GM18868 (cell line): ENCODE results near the gene KMT5C.

Experiments
- ATAC-seq: cut with Tn5 transposase; IDR thresholded peaks from one replicate; pipeline ENCODE4 v1.9.1; 2021; ENCODE audit warnings: mild to moderate bottlenecking, moderate library complexity; ENCODE audit not compliant: unreplicated experiment

The KMT5C gene

DNA sequence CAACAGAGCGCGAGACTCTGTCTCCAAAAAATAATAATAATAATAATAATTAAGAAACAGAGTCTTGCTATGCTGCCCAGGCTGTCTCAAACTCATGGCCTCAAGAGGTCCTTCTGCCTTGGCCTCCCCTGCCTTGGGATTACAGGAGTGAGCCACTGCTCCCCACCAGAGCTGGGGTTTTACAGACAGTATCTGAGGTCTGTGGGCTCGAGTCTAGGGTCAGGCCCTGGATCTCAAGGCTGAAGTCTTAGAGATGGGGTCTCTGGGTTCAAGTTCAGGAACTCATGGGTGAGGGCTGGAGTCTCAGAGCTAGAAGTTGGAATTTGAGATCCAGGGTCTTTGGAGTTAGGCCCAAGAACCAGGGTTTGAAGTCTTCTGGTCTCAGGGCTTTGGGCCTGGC lies 27.1 kb downstream of the KMT5C start:
- no peak for ATAC-seq

DNA sequence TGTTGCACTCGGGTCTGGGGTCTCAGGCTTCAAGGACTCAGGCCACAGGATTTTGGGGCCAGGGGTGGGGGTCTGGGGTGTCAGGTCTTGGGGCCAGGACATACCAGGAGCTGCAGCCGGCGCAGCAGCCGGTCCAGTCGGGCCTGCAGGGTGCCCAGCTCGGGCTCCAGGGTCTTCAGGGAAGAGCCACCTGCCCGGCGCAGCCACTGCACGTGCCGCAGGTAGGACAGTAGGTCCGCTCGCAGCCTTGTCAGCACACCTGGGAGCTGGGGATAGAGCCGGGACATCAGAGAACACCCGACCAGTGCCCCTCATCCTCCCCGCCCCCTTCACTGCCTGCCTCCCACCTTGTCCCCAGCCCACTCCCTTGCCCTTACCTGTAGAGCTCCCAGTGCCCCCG lies 28.4 kb downstream of the KMT5C start:
- ATAC-seq, result no peak

GRCh38 chr19:55368701-55369563 lies 29.3 kb downstream of the KMT5C start:
- no peak for ATAC-seq

GRCh38 chr19:55369653-55370304 lies 30.1 kb downstream of the KMT5C start:
- no peak for ATAC-seq

- no peak for ATAC-seq
These were observed 30.8 kb downstream of the KMT5C start, which contains the start of gene IL11 for GRCh38 chr19:55370305-55370988. TSS of gene IL11 (minus strand) at chr19:55370463. CDS start at chr19:55370310, 153 bp downstream.

DNA sequence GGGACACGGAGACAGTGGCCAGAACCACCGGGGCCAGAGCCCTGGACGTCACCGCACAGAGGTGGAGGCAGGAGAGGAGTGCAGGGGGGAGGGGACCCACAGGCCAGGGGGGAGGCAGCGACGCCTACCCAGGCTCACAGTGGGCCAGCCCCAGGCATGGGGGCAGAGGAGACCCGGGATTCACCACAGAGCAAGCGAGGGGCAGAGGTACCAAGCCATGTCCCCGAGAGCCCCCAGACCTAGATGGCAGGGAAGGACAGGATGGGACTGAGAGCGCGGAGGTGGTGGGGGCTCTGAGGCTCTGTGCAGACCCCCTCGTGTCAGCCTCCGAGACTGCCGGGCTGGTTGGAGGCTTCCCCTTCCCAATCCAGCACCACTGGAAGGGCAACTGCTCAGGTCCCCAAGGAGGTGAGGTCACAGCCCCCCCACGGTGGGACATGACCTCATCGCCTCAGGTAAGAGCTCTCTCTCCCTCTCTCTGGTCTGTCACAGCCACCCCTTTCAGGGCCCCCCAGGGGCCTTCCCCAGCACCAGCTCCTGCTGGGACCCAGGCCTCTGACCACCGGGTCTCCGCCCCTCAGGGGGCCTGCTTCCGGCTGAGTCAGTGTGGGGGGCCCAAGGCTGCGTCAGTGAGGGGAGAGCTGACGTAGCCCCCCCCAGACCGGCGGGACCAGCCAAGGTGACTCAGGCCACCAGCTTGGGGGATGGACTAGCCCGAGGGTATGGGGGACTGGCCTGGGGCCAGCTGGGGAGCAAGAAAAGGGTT lies 32.8 kb downstream of the KMT5C start:
- ATAC-seq, result no peak

- no peak for ATAC-seq
These were observed 33.8 kb downstream of the KMT5C start for GRCh38 chr19:55373306-55373992.

- ATAC-seq, result no peak
These were observed 34.5 kb downstream of the KMT5C start for GRCh38 chr19:55373993-55374757.

DNA sequence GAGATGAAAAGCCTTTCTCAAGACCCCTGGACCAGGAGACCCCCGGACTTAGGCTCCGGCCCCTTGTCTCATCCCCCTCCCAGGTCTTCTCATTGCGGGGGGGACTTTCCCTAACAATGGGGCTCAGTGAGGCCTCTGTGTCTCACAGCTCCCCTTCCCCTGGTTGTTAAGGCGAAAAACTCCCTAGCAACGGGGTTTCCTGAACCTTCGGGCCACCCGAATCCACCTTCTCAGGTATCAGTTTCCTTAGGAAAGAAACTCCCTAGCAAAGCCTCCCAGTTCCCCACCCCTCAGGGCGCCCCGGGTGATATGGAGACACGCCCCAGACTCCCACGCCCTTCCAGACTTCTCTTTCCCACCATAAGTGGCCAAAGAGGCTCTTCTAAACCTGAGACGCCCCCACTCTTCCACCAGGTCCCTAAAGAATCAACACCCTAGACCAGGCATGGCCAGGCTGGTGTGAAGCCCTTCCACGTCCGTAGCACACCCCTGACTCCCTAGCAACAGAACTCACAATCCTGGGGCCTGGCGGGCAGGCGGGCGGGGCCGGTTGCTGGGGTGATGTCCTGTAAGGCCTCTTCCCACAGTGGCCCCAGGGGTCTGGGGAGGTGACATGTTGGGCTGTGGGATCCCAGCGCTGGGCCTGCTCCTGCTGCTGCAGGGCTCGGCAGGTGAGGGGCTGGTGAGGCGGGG lies 36.7 kb downstream of the KMT5C start, which contains the start of gene TMEM190:
Gene TMEM190 (plus strand): TSS at position 586 of the 693 bp plus-strand sequence. CDS start 28 bp downstream, at position 614.
- ATAC-seq, result no peak

- ATAC-seq, result no peak
These were observed 37.9 kb downstream of the KMT5C start for GRCh38 chr19:55377356-55378131.

DNA sequence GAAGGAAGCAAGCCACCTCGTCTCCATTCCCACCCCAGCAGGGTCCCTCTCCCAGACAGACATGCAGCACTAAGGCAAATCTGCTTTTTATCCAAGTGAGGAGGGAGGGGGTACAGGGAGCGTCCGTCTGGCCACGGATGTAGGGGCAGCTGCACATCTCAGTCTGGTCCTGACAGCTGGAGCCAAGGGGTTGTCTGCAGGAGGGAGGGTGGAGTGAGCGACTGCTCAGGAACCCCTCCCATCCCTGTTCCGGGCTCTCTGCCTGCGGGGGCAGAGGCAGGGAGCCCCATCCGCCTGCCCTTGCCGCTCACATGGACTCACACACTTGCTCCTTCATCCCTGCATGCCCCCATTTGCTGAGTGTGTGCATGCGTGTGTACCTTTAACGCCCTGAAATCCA lies 39.5 kb downstream of the KMT5C start:
- ATAC-seq, result no peak

DNA sequence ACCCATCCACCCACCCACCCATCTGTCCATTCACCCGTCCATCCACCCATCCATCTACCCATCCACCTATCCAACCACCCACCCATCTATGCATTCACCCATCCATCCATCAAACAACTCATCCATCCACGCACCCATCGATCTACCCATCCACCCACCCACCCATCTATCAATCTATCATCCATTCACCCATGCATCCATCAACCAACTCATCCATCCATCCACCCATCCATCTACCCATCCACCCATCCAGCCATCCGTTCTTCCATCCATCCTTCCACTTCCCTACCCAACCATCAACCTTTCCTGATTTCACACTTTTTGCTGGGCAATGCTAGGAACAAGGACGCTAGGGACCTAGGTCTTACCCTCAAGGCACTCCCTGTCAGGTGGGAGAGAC lies 42.3 kb downstream of the KMT5C start:
- ATAC-seq, result no peak

- no peak for ATAC-seq
These were observed 42.9 kb downstream of the KMT5C start for GRCh38 chr19:55382522-55383054.

GRCh38 chr19:55383279-55384130 lies 43.8 kb downstream of the KMT5C start:
- ATAC-seq, result no peak

DNA sequence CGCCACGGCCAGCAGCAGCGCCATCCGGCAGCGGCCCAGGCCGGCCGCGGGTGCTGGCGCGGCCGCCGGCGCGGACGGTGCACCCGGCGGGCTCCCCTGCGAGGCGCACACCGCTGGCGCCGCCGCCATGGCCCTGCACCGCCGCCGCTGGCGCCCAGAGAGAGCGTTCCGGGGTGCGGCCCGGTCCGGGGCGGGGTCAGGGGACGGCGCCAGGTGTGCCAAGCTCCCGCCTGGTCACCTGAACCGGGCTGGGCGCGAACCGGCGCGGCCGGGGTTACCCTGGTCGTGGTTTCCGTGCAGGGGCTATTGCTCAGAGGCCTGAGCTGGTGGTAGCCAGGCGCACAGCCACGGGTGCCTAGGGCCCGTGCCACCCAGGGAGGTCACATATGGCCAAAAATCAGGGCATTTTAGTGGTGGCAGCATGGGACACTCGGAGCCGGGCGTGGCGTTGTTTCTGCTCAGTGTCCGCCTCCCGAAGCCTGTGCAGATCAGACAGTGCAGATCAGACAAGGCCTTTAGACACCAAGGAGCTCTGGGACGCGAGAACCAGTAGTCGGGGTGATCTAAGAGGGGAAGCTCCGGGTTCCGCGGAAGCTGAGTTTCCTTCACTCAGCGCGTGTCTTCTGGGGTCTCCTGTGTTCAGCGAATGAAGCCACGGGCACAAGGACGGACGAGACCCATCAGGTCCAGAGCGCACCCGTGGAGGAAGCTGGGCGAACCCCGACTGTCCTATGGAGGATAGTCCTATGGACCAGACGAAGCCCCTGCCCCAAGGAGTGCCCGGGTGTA lies 44.6 kb downstream of the KMT5C start, which contains the start of gene TMEM238:
Gene TMEM238 (minus strand): TSS at position 162 of the 789 bp plus-strand sequence. CDS start 33 bp downstream, at position 129.
- no peak for ATAC-seq
